ENCODE data around the gene ANKRD30B.
"Not testable (repeated sequence)": the region's sequence is repeated elsewhere in the genome, so short reads cannot be mapped to it uniquely, and the experiment has no call there.

The ANKRD30B gene

DNA sequence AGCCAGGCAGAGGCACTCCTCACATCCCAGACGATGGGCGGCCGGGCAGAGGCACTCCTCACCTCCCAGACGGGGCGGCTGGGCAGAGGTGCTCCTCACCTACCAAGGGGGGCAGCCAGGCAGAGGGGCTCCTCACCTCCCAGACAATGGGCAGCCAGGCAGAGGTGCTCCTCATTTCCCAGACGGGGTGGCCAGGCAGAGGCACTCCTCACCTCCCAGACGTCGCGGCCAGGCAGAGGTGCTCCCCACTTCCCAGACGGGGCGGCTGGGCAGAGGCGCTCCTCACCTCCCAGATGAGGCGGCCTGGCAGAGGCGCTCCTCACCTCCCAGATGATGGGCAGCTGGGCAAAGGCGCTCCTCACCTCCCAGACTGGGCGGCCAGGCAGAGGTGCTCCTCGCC, 107.7 kb downstream of the ANKRD30B start:
- DNase-seq (ENCODE audit: low read depth in 2 of 3, low spot score in 1 of 3): not testable (repeated sequence)

DNA sequence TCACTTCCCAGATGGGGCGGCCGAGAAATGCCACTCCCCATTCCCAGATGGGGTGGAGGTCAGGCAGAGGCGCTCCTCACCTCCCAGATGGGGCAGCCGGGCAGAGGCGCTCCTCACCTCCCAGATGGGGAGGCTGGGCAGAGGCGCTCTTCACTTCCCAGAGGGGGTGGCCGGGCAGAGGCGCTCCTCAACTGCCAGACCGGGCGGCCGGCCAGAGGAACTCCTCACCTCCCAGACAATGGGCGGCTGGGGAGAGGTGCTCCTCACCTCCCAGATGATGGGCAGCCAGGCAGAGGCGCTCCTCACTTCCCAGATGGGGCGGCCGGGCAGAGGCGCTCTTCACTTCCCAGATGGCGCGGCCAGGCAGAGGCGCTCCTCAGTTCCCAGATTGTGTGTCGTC, 108.3 kb downstream of the ANKRD30B start:
- DNase-seq (ENCODE audit: low read depth in 2 of 3, low spot score in 1 of 3): not testable (repeated sequence)

DNA sequence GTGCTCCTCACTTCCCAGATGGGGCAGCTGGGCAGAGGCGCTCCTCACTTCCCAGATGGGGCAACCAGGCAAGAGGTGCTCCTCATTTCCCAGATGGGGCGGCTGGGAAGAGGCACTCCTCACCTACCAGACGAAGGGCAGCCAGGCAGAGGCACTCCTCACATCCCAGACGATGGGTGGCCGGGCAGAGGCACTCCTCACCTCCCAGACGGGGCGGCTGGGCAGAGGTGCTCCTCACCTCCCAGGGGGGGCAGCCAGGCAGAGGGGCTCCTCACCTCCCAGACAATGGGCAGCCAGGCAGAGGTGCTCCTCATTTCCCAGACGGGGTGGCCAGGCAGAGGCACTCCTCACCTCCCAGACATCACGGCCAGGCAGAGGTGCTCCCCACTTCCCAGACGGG, 110.5 kb downstream of the ANKRD30B start:
- not testable (repeated sequence) for DNase-seq (ENCODE audit: low read depth in 2 of 3, low spot score in 1 of 3)

DNA sequence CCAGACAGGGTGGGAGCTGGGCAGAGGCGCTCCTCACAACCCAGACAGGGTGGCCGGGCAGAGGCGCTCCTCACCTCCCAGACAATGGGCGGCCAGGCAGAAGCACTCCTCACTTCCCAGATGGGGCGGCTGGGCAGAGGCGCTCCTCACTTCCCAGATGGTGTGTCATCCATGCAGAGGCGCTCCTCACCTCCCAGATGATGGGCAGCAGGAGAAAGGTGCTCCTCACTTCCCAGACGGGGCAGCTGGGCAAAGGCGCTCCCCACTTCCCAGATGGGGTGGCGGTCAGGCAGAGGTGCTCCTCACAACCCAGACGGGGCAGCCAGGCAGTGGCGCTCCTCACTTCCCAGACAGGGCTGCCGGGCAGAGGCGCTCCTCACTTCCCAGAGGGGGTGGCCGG, 112.0 kb downstream of the ANKRD30B start:
- not testable (repeated sequence) for DNase-seq (ENCODE audit: low read depth in 2 of 3, low spot score in 1 of 3)

DNA sequence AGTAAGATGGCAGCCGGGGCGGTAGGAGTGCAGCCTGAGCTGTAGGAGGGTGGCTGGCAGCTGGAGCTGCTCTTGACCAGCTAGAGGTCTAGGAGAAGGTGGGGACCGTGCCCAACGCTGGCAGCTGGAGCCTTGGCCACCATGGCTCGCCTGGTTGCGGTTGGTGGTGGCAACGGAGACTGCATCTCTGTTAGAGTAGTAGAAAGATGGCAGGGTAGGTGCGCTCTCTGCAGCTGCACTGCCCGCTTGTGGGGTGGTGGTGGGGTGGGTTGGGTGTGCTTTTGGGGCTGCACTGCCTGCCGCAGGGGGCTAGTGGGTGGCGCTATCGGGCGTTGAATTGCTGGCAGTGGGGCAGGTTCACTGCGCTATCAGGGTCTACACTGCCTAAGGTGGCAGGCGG, 118.5 kb downstream of the ANKRD30B start:
- DNase-seq (ENCODE audit: low read depth in 2 of 3, low spot score in 1 of 3): not testable (repeated sequence)

DNA sequence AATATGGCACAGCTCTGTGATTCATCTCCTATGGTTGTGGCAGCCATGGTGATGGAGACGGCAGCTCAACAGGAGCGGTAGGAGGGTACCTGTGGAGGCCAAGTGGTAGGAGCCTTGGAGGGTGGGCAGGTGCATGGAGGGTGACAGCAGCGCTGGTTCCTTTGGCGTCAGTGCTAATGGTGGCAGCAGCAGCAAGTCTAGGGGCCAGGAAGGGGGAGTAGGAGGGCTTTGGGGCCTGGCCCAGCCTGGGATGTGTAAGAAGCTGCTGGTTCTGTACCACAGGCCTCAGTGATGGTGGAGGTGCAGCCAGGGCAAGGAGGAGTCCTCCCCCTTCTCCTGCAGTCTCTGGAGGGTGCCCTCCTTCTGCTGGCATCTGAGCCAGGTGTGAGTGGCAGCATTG, 120.0 kb downstream of the ANKRD30B start:
- DNase-seq (ENCODE audit: low read depth in 2 of 3, low spot score in 1 of 3): not testable (repeated sequence)

DNA sequence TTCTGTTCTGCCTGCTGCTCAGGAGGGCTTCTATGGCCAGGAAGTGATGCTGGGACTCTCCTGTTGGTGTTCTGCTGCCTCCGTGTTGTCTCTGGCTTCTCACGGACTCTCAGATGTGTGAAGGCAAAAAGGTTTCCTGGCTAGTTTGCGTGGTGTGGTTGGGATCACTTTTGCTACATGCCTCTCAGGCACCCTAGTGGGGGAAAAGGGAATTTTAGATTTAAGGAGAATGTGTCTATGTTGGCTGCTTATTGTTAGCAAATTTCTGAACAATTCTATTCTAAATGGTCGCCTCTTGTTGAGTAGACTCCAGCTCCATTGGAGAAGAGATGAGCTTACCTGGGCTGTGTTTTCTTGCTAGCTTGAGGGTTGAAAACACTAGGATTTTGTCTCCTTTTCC, 120.9 kb downstream of the ANKRD30B start:
- DNase-seq (ENCODE audit: low read depth in 2 of 3, low spot score in 1 of 3): not testable (repeated sequence)

DNA sequence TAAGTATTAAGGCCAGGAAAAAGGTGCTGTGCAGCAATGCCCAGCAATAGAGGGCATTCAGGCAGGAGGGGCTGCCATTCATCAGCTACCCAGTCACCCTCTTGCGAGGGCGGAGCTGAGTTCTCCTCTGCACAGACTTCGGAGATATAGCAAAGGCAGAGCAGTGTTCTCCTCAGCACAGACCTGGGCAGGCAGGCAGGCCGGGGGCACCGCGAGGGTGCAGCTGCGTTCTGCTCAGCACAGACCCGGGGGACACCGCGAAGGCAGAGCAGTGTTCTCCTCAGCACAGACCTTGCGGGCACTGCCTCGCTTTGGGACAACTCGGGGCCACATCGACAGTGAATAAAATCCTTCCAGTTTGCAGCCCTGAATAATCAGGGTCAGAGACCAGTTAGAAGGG, 130.9 kb downstream of the ANKRD30B start:
- not testable (repeated sequence) for DNase-seq (ENCODE audit: low read depth in 2 of 3, low spot score in 1 of 3)

DNA sequence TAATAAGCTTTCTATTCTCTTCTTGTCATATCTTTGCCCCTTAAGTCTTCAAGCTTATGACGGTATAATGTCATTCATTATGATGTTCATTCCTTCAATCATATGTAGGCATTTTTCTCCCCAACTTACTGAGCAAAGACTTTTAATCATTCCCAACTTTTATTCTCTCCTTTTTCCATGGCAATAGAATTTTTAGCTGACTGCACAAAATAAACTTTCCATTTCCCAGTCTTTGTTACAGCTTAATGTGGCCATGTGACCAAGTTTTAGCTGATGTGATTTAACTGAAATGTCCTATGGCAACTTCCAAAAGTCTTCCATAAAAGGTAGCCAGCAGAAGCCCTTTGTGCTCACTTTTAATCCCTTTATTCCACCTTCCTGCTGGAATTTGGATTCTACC, 152.5 kb downstream of the ANKRD30B start:
- no peak for DNase-seq (ENCODE audit: low read depth in 2 of 3, low spot score in 1 of 3)

All from stimulated activated CD4-positive, alpha-beta T cell treated with anti-CD3 and anti-CD28 coated beads, Interleukin-12 subunit alpha, Interleukin-12 subunit beta, amount 100 ng/mL, for 48 hours (primary cell).